Smooth muscle cell (in vitro differentiated cells): ENCODE data around the gene FRY. TPM values are rescaled to one million over a fixed set of nuclear protein-coding genes. Genes with fewer than 3 reads are reported as not detected.
"Not testable (repeated sequence)": the region's sequence is repeated elsewhere in the genome, so short reads cannot be mapped to it uniquely, and the experiment has no call there.

Experiments used
- DNase-seq: peaks from one replicate; lab custom pipeline; 2025; ENCODE audit not compliant: unreplicated experiment; lab: John Stamatoyannopoulos, UW
- H2AFZ ChIP-seq: fragments of 200-600 bp; sonication (generic); 2 replicates; pipeline ENCODE4 v1.6.0; 2016; ENCODE audit warnings: antibody characterized with exemption, low read depth, mild to moderate bottlenecking
- H3F3A ChIP-seq: fragments of 200-600 bp; sonication (generic); 2 replicates; pipeline ENCODE4 v1.6.0; 2017; ENCODE audit warnings: antibody characterized with exemption, low read depth
- H3K27ac ChIP-seq: fragments of 200-600 bp; sonication (generic); 2 replicates; pipeline ENCODE4 v1.5.1; 2016; ENCODE audit warnings: low read depth, mild to moderate bottlenecking
- H3K27me3 ChIP-seq: fragments of 200-600 bp; sonication (generic); 2 replicates; pipeline ENCODE4 v1.6.1; 2016; ENCODE audit warnings: low read depth, mild to moderate bottlenecking
- H3K36me3 ChIP-seq: fragments of 200-600 bp; sonication (generic); 2 replicates; pipeline ENCODE4 v1.5.1; 2016; ENCODE audit warnings: low read depth
- H3K4me1 ChIP-seq: fragments of 200-600 bp; sonication (generic); 2 replicates; pipeline ENCODE4 v1.5.1; 2016; ENCODE audit warnings: low read depth
- H3K4me2 ChIP-seq: fragments of 200-600 bp; sonication (generic); 2 replicates; pipeline ENCODE4 v1.6.0; 2016; ENCODE audit warnings: mild to moderate bottlenecking
- H3K4me3 ChIP-seq: fragments of 200-600 bp; sonication (generic); 2 replicates; pipeline ENCODE4 v1.5.1; 2016; ENCODE audit warnings: mild to moderate bottlenecking
- H3K79me2 ChIP-seq: fragments of 200-600 bp; sonication (generic); 2 replicates; pipeline ENCODE4 v1.6.0; 2016; ENCODE audit warnings: low read depth, mild to moderate bottlenecking
- H3K9ac ChIP-seq: fragments of 200-600 bp; sonication (generic); 2 replicates; pipeline ENCODE4 v1.6.0; 2016; ENCODE audit warnings: low read depth
- H3K9me3 ChIP-seq: fragments of 200-600 bp; sonication (generic); replicated peaks from 2 replicates; pipeline ENCODE4 v1.5.1; 2016; ENCODE audit warnings: low read depth
- H4K20me1 ChIP-seq: fragments of 200-600 bp; sonication (generic); 2 replicates; pipeline ENCODE4 v1.6.0; 2016; ENCODE audit warnings: low read depth
- CTCF ChIP-seq: fragments of 200-600 bp; sonication (generic); IDR thresholded peaks from 2 replicates; pipeline ENCODE4 v1.5.1; 2017; ENCODE audit warnings: borderline replicate concordance, mild to moderate bottlenecking, antibody characterized with exemption; ENCODE audit not compliant: insufficient read depth, poor library complexity, severe bottlenecking
- WGBS: methylation state at CpG from one replicate; pipeline ENCODE4 v1.1.7; 2016; ENCODE audit warnings: low lambda C conversion rate; 5-methylcytosine and 5-hydroxymethylcytosine counted together
- polyA plus RNA-seq: library from polyadenylated mRNA; unstranded; fragments of >200 nt; fragmentation: Nextera tagmentation; extraction: Ambion mirVana; gene quantifications from 2 replicates; pipeline ENCODE4 v1.2.1, GENCODE V29; 2016
- total RNA-seq: library from RNA; depleted of rRNA; stranded (reverse); fragments of >200 nt; gene quantifications from 2 replicates; pipeline ENCODE4 v1.2.3, GENCODE V29; 2014

Gene FRY
- total and polyA plus RNA-seq, 2 experiments from 2014 or later, result 1.1 to 3.2 TPM

DNA sequence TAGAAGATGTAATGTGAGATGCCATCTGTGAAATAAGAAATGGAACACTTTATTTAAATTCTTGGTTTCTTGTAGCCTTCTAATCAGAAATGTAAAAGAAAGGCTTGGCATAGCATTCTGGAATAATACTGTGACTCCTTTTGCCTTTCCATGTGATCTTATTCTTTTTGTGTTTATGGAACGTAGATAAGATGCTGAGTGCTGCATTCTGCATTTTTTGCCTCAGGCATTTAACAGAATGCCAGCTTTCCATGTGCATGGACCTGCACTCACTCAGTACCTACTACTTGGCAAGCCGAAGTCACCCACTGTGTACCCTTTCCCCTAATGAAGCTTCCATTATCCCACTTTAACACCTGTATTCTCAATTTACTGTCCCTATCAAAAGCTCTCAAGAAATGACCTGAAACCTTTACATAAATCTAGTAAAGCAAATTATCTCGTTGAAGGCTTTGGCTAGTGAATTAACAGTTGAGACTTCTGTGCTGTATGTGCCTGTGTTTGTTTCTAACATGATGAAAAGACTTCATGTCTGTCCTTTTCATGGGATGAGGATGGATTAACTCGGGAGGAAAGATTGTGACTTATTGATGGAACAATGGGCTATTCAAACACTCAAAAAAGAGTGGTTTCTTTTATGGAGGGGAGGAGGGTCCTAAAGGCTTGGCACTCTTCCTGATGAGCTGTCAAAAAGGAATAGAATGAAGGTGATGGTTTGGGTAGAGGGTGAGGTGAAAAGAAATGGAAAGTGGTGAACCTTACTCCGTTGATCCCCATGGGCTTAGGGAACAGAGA, 44.7 kb upstream of the FRY start:
- WGBS, result 75% methylated on average over 5 of the region's 5 CpGs
- no peak for TF ChIP-seq CTCF
- H3K4me2 ChIP-seq, result no peak overlapping the region
- H2AFZ ChIP-seq, result no peak overlapping the region
- no peak for DNase-seq
- H3K9me3 ChIP-seq, result no peaks in the 10 kb centered on the region
- no peak overlapping the region for H3K9ac ChIP-seq
- H3F3A ChIP-seq, result no peaks in the 10 kb centered on the region
- H3K27ac ChIP-seq, result no peak overlapping the region
- H3K4me1 ChIP-seq, result no peaks in the 10 kb centered on the region
- H4K20me1 ChIP-seq, result no peaks in the 10 kb centered on the region
- H3K27me3 ChIP-seq, result no peaks in the 10 kb centered on the region
- H3K79me2 ChIP-seq, result no peaks in the 10 kb centered on the region
- no peaks in the 10 kb centered on the region for H3K36me3 ChIP-seq
- no peak overlapping the region for H3K4me3 ChIP-seq

GRCh38 chr13:31987535-31988170, 43.9 kb upstream of the FRY start:
- no peaks in the 10 kb centered on the region for H3K36me3 ChIP-seq
- no peaks in the 10 kb centered on the region for H3K27me3 ChIP-seq
- H3K9ac ChIP-seq, result no peak overlapping the region
- no peak overlapping the region for H3K27ac ChIP-seq
- 78% methylated on average over 2 of the region's 2 CpGs for WGBS
- no peak overlapping the region for H2AFZ ChIP-seq
- H3K4me3 ChIP-seq, result no peak overlapping the region
- no peak overlapping the region for H3K4me2 ChIP-seq
- no peak for TF ChIP-seq CTCF
- no peaks in the 10 kb centered on the region for H3K4me1 ChIP-seq
- H3F3A ChIP-seq, result no peaks in the 10 kb centered on the region
- no peaks in the 10 kb centered on the region for H4K20me1 ChIP-seq
- no peaks in the 10 kb centered on the region for H3K79me2 ChIP-seq
- DNase-seq, result no peak
- H3K9me3 ChIP-seq, result no peaks in the 10 kb centered on the region

DNA sequence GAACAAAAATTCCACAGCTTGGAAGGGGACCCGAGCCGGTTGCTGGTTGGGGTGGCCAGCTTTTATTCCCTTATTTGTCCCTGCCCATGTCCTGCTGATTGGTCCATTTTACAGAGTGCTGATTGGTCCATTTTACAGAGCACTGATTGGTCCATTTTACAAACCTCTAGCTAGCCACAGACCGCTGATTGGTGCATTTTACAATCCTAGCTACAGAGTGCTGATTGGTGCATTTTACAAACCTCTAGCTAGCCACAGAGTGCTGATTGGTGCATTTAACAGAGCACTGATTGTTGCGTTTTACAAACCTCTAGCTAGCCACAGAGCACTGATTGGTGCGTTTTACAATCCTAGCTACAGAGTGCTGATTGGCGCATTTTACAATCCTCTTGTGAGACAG, 37.2 kb upstream of the FRY start:
- H3K79me2 ChIP-seq, H2AFZ ChIP-seq, H3K4me2 ChIP-seq, H3K4me3 ChIP-seq, H3F3A ChIP-seq, H3K9me3 ChIP-seq, H3K36me3 ChIP-seq, DNase-seq, H3K9ac ChIP-seq, H3K27ac ChIP-seq, H3K4me1 ChIP-seq, H4K20me1 ChIP-seq, H3K27me3 ChIP-seq: not testable (repeated sequence)
- WGBS, result 96% methylated on average over 6 of the region's 6 CpGs

DNA sequence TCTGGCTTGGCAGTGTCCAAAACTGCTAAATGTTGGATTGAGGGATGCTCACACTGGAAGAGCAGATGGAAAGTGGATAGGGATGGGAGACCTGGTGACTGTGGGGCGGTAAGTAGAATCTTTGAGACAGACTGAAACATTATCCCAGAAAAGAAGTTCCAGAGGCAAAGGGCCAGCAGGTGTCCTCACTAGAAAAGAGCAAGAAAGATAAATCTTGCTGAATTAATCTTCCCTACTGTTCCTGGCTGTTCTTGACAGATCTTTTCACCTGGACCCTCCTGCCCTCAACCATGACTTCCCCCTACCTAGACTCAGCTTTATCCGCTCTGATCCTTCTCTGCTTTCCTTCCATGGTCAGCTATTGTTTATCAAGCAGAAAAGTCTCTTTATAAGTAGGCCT, 35.0 kb upstream of the FRY start:
- Histone ChIP-seq H3K9me3 (no peaks in the 10 kb centered on the region), H3K27ac (no peak overlapping the region), H2AFZ (no peak overlapping the region), H3K27me3 (no peaks in the 10 kb centered on the region), H3K4me2 (no peak overlapping the region), H3F3A (no peaks in the 10 kb centered on the region), H3K4me1 (no peaks in the 10 kb centered on the region), H4K20me1 (no peaks in the 10 kb centered on the region), H3K79me2 (no peaks in the 10 kb centered on the region), H3K9ac (no peak overlapping the region), H3K4me3 (no peak overlapping the region), H3K36me3 (no peaks in the 10 kb centered on the region)
- DNase-seq, result no peak
- TF ChIP-seq CTCF, result no peak
- WGBS, result 66% methylated on average over 2 of the region's 2 CpGs
